ENCODE measurements around the gene EML6. TPM values are rescaled to one million over a fixed set of nuclear protein-coding genes. Genes with fewer than 3 reads are reported as not detected.

EML6 gene
- polyA plus RNA-seq, 2 of the 4 experiments (the other 2 are of a cell fraction): 1.4 to 1.5 TPM

GRCh38 chr2:55018619-55019018 is 295.2 kb downstream of the EML6 start:
- no peak for DNase-seq (ENCODE audit: low read depth in 1 of 2, low spot score in 1 of 2)
- TF ChIP-seq SREBF2 (IDR thresholded peaks at IDR 0.05): no peak
- no peak for TF ChIP-seq RCOR1 (IDR thresholded peaks at IDR 0.05; ENCODE audit: low read depth, low read length)
- no peak for FAIRE-seq
- Histone ChIP-seq H3K27ac (no peak overlapping the region), H3K4me1 (peaks cover 55% of the 10 kb centered on the region), H3K9me3 (no peaks in the 10 kb centered on the region), H3K4me2 (no peak overlapping the region), H3K4me3 (no peak overlapping the region)
- POLR2A ChIA-PET: no interaction called here
- CTCF ChIA-PET: interaction anchor here (1.3 to 16.6 kb wide), 5 partner anchors 31 to 151 kb away, joined by 3 to 351 read pairs (median 7); partner anchors contain the start of gene RTN4
- 97% methylated on average over 1 of the region's 1 CpG for WGBS (ENCODE audit: missing lambda C conversion rate)
- ATAC-seq: no peak

- H3K9me3 ChIP-seq: no peaks in the 10 kb centered on the region
- CTCF ChIA-PET: interaction anchor here (1.8 to 16.6 kb wide), 3 partner anchors 30 to 150 kb away, joined by 7 to 351 read pairs (median 64); partner anchors contain the start of gene RTN4
- WGBS (ENCODE audit: missing lambda C conversion rate): 50% methylated on average over 5 of the region's 5 CpGs
- H3K27ac ChIP-seq: no peak overlapping the region
- peak overlapping the region; percentile 0; the same call in 2 of the 3 replicates for H3K4me2 ChIP-seq
- DNase-seq (ENCODE audit: low read depth in 1 of 2, low spot score in 1 of 2) (no peak), FAIRE-seq (no peak), ATAC-seq (no peak)
- H3K4me1 ChIP-seq: peaks cover 44% of the 10 kb centered on the region
- TF ChIP-seq FOSL2 (IDR thresholded peaks at IDR 0.05) (0 out of 2 replicates have a peak, but pooled peaks have one; percentile 6), FOSL2 (CRISPR knock-in tag; IDR thresholded peaks at IDR 0.05) (peak; percentile 70), HOXA7 (CRISPR knock-in tag; IDR thresholded peaks at IDR 0.05) (no peak)
- H3K4me3 ChIP-seq: no peak overlapping the region
- POLR2A ChIA-PET: interaction anchor here (0.6 to 0.9 kb wide), 2 partner anchors 29 to 31 kb away, joined by 3 read pairs; partner anchors contain the start of gene RTN4
Measured at GRCh38 chr2:55019526-55020258, 296.2 kb downstream of the EML6 start.

Small RNA genes within 50 kb of the gene (small RNA-seq; reads per million reads assigned to genes)
- gene RNU6-433P (0 to 0.43 (median 0) reads per million in 6 experiments), gene RNU7-81P (0 reads per million in 6 experiments)

All from A549 (cell line).